HG02763 (cell line): ENCODE data around the gene GSTT2.
"Not testable (repeated sequence)": the region's sequence is repeated elsewhere in the genome, so short reads cannot be mapped to it uniquely, and the experiment has no call there.

ENCODE experiments used
- ATAC-seq: cut with Tn5 transposase; IDR thresholded peaks from one replicate; pipeline ENCODE4 v1.9.1; 2021; ENCODE audit warnings: mild to moderate bottlenecking, moderate library complexity; ENCODE audit not compliant: unreplicated experiment

Gene GSTT2

GRCh38 chr22:23979557-23980240 is at the start of gene GSTT2:
GSTT2 (plus strand) TSS chr22:23980134.
- not testable (repeated sequence) for ATAC-seq

GRCh38 chr22:23938328-23939016 is 41.5 kb upstream of the GSTT2 start:
- no peak for ATAC-seq

DNA sequence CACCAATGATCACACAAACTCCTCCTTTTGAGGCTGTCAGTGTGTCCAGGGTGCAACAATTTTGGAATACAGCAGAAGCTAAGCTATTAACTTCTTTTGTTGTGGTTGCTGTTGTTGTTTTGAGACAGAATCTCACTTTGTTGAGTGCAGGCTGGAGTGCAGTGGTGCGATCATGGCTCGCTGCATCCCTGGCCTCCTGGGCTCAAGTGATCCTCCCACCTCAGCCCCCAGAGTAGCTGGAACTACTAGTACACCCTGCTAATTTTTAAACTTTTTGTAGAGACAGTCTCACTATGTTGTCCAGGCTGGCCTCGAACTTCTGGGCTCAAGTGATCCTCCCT is 40.9 kb upstream of the GSTT2 start:
- no peak for ATAC-seq

DNA sequence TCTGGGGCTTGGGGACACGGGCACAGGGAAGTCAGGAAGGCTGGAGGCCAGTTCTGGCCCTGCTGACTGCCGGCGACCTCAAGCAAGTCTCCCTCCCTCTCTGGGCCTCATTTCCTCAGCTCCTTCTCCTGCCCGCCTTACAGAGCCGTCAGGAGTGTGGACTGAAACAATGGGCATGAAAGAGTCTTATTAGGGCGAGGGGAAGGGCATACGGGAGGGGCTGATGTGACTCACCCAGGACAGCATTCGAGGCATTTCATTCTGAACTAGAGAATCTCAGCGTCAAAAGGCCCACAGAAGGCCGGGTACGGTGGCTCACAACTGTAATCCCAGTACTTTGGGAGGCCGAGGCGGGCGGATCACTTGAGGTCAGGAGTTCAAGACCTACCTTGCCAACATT is 39.8 kb upstream of the GSTT2 start:
- not testable (repeated sequence) for ATAC-seq

DNA sequence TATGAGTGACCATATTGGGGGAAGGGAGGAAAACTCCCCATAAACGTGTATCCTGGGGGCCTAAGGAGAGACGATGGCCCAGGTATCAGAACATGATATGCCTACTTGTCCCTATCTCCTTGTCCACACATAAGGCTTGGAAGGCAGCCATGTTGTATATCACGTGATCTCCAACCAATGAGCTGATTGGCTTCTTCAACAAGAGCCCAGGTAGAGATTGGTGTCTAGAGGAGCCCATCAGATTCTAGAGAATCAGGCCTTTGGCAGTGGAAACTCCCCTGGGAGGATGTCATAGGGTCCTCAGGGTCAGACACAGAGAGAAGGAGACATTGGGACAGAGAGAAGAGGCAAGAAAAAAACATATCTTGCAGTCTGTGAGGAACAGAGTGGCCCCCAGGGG is 32.5 kb upstream of the GSTT2 start:
- not testable (repeated sequence) for ATAC-seq

DNA sequence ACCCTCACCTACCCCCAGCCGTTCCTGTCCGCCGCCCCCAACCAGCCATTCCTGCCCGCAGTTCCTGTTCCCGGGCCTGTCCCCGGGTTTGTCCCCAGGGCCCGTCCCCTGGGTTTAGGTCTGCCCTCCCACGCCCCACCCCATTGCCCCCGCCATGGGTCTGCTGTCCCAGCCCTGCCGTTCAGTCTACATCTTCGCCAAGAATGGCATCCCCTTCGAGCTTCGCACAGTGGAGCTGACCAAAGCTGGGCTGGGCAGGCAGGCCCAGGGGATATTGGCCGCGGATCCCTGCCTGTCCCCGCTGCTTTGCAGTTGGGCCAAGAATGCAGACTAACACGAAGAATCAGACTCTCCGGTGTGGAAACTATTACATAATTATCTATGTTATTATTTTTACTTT is 30.2 kb upstream of the GSTT2 start:
- ATAC-seq: not testable (repeated sequence)

DNA sequence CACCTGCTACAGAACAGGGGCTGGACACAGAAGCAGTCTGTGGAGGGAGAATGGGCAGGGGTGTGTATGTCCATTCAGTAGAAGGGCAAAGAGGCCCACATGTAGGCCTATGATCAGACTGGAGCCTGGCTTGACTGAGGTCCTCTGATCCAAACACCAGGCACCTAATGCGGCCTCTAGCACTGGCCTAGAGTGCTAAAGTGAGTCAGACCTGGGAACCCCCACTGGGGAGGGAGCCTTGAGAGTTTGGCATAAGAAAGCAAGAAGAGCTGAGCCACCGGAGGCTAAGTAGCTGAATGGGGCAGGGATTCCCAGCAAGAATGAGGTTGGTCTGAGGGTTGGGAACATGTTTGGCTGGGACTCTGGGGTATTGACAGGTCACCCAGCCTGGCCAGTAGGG is 28.6 kb upstream of the GSTT2 start:
- ATAC-seq: not testable (repeated sequence)

DNA sequence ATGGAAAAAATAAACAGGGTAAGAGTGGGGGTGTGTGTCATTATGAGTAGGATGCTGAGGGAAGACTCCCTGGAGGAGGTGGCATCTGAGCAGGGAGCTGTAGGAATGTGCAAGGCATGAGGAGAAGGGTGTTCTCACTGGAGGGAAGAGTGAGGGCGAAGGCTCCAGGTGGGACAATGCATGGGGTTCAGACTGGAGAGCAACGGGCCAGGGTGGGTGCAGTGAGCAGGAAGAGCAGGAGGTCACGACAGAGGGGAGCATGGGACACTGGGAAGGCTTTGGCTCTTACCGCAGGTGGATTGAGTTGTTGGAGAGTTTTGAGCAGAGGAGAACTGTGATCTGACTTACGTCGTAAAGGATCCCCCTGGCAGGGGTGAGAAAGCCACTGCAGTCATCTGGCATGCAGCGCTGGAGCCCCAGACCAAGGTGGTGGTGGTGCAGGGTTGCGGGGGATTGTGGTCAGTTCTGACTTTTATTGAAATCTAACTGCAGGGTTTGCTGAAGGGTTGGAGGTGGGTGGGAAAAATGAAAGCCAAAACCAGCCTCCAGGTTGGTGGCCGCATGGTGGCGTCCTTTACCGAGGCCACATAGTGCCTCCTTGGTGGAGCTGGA is 27.0 kb upstream of the GSTT2 start:
- ATAC-seq: not testable (repeated sequence)

- not testable (repeated sequence) for ATAC-seq
Measured at GRCh38 chr22:23953485-23953884, 26.4 kb upstream of the GSTT2 start.

- not testable (repeated sequence) for ATAC-seq
Measured at GRCh38 chr22:23954193-23954990, 25.5 kb upstream of the GSTT2 start.

GRCh38 chr22:23954991-23955305 is 25.0 kb upstream of the GSTT2 start:
- not testable (repeated sequence) for ATAC-seq

GRCh38 chr22:23955886-23956285 is 24.0 kb upstream of the GSTT2 start:
- not testable (repeated sequence) for ATAC-seq

DNA sequence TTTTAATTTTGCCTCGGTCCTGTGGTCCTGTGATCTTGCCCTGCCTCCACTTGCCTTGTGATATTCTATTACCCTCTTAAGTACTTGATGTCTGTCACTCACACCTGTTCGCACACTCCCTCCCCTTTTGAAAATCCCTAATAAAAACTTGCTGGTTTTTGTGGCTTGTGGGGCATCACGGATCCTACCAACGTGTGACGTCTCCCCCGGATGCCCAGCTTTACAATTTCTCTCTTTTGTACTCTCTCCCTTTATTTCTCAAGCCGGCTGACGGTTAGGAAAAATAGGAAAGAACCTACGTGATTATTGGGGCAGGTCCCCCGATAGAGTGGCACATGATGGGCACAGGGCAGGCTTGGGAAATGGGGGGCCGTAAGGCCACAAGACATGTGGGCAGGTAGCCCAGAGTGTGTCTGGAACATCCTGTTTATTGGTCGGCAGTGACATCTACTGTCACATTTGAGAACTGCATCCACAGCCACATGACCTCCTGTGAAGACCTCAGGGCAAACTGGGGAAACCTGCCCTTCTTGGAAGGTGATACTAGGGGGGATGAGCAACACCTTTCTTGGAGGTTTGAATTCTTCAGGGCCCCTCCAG is 23.5 kb upstream of the GSTT2 start:
- not testable (repeated sequence) for ATAC-seq

DNA sequence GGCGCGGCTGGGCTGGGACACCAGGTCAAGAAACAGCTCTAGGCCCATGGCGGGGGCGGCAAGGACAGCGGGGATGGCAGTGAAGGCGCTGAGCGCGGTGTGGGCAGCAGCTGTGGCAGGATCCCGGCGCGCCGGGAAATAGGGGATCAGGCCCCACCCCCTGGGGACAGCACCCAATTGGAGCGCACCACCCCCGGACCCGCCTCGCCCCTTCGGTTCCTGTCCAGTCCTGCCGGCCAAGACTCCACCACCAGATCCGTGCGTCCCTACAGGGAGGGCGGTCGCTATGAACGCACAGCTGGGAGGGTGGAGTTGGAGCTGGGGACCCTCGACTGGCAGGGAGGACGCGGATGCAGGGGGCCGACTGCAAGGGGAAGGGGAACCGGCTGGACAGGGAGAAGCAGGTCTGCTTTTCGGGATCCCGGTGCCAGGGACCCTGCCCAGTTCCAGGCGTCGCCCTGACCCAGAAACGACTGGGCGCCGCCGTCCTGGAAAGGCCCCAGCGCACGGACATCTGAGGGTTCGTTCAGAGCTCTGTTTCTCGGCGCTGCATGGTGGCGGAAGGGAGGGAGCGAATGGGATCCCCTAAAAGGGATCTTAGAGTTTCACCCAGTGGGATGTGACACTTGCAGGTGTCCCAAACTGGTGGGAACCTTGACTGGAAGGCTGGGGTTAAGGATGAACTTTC is 18.7 kb upstream of the GSTT2 start, which contains the start of gene GSTT2B:
TSS of gene GSTT2B (minus strand) at position 112 of the 688 bp plus-strand sequence. CDS start at position 48, 64 bp downstream.
- ATAC-seq: not testable (repeated sequence)

- ATAC-seq: not testable (repeated sequence)
Measured at GRCh38 chr22:23966094-23966493, 13.8 kb upstream of the GSTT2 start.

- ATAC-seq: peak; percentile 91
Measured at GRCh38 chr22:23966568-23966967, 13.4 kb upstream of the GSTT2 start, which contains the start of gene DDTL. DDTL (plus strand) TSS chr22:23966888; CDS start chr22:23966915, 27 bp downstream.

- ATAC-seq: no peak
Measured at GRCh38 chr22:23969071-23969470, 10.9 kb upstream of the GSTT2 start.

DNA sequence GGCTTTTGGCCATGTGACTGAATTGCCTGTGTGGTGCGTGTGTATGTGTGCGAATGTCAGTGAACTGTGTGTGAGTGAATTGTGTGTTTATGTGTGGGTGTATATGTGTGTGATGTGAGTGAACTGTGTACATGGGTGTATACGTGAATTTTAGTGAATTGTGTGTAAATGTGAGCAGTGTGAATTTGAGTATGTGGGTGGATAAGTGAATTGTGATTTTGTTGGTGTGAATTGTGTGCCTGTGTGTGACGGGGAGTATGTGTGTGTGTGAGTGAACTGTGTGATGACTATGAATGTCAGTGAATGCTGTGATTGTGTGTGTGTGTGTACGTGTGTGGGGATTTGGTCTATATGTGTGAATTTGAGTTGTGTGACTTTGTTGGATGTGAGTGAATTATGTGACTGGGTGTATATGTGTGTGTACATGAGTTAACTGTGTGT is 9.7 kb upstream of the GSTT2 start:
- ATAC-seq: no peak

DNA sequence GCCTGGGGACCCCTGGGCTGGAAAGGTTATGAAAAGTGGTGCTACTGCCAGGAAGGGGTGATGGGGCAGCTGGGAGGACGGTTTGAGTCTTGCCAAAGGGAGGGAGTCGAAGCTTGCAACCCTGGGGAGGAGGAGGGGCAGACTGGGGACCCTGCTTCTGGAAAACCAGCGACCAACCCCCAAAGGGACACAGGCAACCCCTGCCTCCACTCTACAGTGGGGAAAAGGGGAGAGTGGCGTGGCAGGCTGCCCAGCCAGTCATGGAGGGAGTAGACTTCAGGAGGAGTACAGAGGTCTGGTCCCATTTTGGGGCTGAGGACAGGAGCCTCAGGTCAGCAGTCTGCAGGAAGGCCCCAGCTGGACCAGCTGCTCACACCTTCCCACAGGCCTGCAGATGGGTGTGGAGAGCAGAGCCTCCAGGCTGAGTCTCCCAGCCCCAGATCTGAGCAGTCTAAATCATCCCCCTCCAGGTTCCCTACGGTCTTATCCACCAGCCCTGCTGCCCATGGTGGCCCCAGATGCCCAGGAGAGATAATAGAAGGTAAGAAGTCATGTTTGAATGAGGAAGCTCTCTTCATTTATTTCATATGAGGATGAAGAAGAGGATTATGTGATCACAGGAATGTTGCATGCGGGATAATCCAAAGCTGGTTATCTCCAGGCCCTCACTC is 9.0 kb upstream of the GSTT2 start:
- no peak for ATAC-seq

DNA sequence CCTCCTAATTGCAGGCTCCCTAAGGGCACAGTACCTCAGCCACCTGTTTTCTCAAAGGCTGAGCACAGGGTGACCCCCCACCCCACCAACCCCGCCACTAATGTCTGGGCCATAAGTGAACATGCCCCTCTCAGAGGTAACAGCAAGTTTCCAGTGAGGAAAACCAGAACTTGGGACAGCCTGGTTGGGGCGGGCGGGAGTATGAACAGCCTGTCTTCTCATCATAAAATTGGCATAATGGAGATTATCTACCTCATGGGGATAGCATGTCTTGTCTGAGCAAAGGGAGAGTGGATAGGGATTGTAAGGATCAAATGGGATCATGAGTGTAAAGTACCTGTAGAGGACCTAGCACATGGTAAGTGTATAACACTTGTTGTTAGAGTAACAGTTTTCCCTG is 8.0 kb upstream of the GSTT2 start:
- not testable (repeated sequence) for ATAC-seq
